Bronchial epithelial cell (primary cell): ENCODE results near the gene QSOX1. TPM values are rescaled to one million over a fixed set of nuclear protein-coding genes. Genes with fewer than 3 reads are reported as not detected.
A peak's percentile ranks its signal among the peaks of the same experiment; 100 is the strongest.

Experiments used
- DNase-seq: peaks from one replicate; pipeline ENCODE4 v3.0.0-alpha.2; 2010; ENCODE audit warnings: low read depth
- FAIRE-seq: peaks from 2 replicates; lab custom pipeline; 2011; peaks lifted over from hg19 to GRCh38; lab: Jason Lieb, UNC
- H3K27me3 ChIP-seq: 2 replicates; pipeline ENCODE4 v1.5.1; 2011; ENCODE audit warnings: low read length; ENCODE audit not compliant: control insufficient read depth, insufficient read depth
- H3K36me3 ChIP-seq: 2 replicates; pipeline ENCODE4 v1.5.1; 2011; ENCODE audit warnings: low read length; ENCODE audit not compliant: control insufficient read depth, insufficient read depth
- H3K4me3 ChIP-seq: 2 replicates; pipeline ENCODE4 v1.5.1; 2011; ENCODE audit warnings: mild to moderate bottlenecking, low read depth, low read length, control low read depth
- total RNA-seq: library from RNA; depleted of rRNA; stranded (reverse); fragments of >200 nt; gene quantifications from 2 replicates; pipeline ENCODE4 v1.2.1, GENCODE V29; 2014
- TF ChIP-seq, protein P1 (sequence below): IDR thresholded peaks from 2 replicates; pipeline ENCODE4 v1.5.1; 2011; ENCODE audit warnings: mild to moderate bottlenecking, moderate library complexity, low read length, control low read depth, inconsistent platforms; ENCODE audit not compliant: insufficient read depth, severe bottlenecking

The QSOX1 gene, protein sequence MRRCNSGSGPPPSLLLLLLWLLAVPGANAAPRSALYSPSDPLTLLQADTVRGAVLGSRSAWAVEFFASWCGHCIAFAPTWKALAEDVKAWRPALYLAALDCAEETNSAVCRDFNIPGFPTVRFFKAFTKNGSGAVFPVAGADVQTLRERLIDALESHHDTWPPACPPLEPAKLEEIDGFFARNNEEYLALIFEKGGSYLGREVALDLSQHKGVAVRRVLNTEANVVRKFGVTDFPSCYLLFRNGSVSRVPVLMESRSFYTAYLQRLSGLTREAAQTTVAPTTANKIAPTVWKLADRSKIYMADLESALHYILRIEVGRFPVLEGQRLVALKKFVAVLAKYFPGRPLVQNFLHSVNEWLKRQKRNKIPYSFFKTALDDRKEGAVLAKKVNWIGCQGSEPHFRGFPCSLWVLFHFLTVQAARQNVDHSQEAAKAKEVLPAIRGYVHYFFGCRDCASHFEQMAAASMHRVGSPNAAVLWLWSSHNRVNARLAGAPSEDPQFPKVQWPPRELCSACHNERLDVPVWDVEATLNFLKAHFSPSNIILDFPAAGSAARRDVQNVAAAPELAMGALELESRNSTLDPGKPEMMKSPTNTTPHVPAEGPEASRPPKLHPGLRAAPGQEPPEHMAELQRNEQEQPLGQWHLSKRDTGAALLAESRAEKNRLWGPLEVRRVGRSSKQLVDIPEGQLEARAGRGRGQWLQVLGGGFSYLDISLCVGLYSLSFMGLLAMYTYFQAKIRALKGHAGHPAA
- total RNA-seq, result 134 and 196 TPM in 2 replicates

DNA sequence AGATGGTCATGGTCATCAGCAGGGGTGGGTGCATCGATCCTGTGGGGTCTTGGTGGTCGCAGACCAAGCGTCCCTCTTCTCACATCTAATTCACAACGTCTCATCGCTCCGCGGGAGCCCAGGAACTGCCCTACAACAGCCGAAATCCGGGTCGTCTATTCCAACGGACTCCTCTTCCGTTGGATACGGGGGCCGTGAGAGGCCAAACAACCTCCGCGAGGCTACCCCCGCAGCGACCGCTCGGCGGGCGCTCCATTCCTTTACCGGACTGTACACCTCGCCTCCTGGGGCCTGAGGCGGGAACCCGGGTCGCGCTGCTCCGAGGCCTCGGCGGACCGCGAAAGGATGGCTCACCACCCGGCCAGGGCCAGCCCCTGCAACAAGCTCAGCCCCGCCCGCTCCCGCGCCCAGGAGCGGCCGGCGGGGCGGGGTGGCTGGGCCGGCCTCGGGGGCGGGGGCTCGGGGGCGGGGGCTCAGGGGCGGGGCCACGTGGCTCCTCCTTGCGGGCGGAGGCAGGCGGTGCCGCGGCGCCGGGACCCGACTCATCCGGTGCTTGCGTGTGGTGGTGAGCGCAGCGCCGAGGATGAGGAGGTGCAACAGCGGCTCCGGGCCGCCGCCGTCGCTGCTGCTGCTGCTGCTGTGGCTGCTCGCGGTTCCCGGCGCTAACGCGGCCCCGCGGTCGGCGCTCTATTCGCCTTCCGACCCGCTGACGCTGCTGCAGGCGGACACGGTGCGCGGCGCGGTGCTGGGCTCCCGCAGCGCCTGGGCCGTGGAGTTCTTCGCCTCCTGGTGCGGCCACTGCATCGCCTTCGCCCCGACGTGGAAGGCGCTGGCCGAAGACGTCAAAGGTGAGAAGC, at the start of gene QSOX1:
Gene QSOX1 (plus strand): TSS at position 545 of the 857 bp plus-strand sequence. CDS start 39 bp downstream, at position 584.
- Histone ChIP-seq H3K27me3 (no peaks in the 10 kb centered on the region), H3K4me3 (peak within 1 kb of the TSS; percentile 77), H3K36me3 (peaks cover 2% of the 10 kb centered on the region)
- FAIRE-seq (no peak), DNase-seq (peak; percentile 63)
- TF ChIP-seq, protein P1, sequence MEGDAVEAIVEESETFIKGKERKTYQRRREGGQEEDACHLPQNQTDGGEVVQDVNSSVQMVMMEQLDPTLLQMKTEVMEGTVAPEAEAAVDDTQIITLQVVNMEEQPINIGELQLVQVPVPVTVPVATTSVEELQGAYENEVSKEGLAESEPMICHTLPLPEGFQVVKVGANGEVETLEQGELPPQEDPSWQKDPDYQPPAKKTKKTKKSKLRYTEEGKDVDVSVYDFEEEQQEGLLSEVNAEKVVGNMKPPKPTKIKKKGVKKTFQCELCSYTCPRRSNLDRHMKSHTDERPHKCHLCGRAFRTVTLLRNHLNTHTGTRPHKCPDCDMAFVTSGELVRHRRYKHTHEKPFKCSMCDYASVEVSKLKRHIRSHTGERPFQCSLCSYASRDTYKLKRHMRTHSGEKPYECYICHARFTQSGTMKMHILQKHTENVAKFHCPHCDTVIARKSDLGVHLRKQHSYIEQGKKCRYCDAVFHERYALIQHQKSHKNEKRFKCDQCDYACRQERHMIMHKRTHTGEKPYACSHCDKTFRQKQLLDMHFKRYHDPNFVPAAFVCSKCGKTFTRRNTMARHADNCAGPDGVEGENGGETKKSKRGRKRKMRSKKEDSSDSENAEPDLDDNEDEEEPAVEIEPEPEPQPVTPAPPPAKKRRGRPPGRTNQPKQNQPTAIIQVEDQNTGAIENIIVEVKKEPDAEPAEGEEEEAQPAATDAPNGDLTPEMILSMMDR, result peak; percentile 8

DNA sequence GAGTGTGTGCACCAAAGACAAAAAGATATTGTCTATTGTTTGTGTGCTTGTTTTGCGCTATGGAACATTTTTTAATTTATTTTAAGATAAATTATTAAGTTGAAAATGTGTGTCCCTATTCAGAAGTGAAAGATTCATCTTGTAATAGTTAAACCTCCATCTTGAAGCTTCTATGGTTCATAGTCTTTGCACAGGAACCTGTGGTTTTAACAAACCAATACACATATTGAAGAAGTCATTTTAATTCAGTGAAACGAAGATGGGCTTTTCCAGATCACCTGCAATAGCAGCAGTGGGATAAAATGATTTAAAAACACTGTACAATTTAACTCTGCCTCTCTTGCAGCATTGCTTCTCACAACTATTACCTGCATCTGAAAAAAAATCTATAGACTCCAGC, 42.6 kb upstream of the QSOX1 start:
- Histone ChIP-seq H3K36me3 (peaks cover 6% of the 10 kb centered on the region), H3K4me3 (no peak overlapping the region), H3K27me3 (no peaks in the 10 kb centered on the region)
- FAIRE-seq, result no peak
- TF ChIP-seq, protein P1, result no peak
- no peak for DNase-seq

GRCh38 chr1:180112984-180113647, 41.6 kb upstream of the QSOX1 start:
- Histone ChIP-seq H3K36me3 (peaks cover 6% of the 10 kb centered on the region), H3K4me3 (no peak overlapping the region), H3K27me3 (no peaks in the 10 kb centered on the region)
- DNase-seq (no peak), FAIRE-seq (no peak)
- TF ChIP-seq, protein P1, result no peak

DNA sequence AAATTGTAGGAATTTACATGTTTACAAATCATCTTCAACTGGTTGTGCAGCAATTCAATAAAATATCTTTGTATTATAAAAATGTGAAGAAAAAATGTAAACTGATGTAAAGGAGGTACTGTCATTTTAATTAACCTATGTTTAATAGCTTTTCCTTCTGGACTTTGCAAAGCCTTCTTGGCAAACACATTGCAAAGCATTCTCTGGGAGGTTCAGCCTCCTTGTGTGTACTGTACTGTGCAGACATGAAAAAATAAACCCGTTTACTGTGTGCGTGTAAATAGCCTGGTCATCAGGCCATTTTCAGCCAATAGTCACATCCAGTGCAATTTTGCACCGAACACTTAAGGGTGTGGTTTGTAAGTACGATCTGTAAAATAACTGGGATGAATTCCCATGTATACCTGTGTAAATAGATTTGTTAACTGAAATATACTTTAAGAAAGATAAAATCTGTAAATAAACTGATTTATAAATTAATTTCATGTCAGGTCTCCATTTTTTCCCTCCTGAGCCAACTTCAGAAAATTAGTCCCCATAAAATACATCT, 40.2 kb upstream of the QSOX1 start:
- peaks cover 4% of the 10 kb centered on the region for H3K36me3 ChIP-seq
- H3K27me3 ChIP-seq, result no peaks in the 10 kb centered on the region
- H3K4me3 ChIP-seq, result no peak overlapping the region
- TF ChIP-seq, protein P1, result no peak
- FAIRE-seq (no peak), DNase-seq (no peak)
